ENCODE data around the gene RFX8. TPM values are rescaled to one million over a fixed set of nuclear protein-coding genes. Genes with fewer than 3 reads are reported as not detected.

Gene RFX8
- polyA plus RNA-seq, 2 of the 4 experiments (the other 2 are of a cell fraction) = not detected

DNA sequence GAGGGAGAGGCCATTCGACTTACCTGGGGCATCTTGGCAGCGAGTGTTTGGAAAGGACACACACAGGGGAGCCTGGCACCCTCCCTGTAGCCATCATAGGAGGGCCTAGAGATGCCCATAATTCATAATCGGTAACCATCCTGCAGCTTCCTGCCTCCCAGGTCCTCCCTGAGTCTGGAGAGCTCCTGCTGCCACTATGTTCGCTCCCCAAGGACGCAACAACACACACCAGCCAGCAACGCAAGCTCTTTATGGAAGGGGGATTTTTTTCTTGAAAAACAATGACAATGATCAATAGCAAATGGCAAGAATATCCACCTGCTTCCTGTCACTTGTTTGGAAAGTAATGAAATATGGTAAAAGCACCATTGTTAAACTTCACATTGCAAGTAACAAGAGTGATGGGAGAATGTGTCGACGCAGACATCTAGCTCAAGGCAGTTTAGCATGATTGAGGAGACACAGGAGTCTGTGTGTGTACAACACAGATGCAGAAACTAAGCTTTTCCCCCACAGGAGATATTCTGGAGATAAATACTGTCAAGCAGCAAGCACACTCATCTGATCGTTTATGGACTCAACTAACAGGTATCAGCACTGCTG is 62.7 kb downstream of the RFX8 start (continued):
- TF ChIP-seq, protein P1, sequence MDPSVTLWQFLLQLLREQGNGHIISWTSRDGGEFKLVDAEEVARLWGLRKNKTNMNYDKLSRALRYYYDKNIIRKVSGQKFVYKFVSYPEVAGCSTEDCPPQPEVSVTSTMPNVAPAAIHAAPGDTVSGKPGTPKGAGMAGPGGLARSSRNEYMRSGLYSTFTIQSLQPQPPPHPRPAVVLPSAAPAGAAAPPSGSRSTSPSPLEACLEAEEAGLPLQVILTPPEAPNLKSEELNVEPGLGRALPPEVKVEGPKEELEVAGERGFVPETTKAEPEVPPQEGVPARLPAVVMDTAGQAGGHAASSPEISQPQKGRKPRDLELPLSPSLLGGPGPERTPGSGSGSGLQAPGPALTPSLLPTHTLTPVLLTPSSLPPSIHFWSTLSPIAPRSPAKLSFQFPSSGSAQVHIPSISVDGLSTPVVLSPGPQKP (IDR thresholded peaks at IDR 0.05; ENCODE audit: low read depth, low read length) = no peak
- TF ChIP-seq CBX8 (IDR thresholded peaks at IDR 0.05) = no peak
- TF ChIP-seq NPAS2 (CRISPR knock-in tag; IDR thresholded peaks at IDR 0.05; ENCODE audit: borderline replicate concordance) = no peak
- TF ChIP-seq, protein P2, sequence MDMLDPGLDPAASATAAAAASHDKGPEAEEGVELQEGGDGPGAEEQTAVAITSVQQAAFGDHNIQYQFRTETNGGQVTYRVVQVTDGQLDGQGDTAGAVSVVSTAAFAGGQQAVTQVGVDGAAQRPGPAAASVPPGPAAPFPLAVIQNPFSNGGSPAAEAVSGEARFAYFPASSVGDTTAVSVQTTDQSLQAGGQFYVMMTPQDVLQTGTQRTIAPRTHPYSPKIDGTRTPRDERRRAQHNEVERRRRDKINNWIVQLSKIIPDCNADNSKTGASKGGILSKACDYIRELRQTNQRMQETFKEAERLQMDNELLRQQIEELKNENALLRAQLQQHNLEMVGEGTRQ (IDR thresholded peaks at IDR 0.05) = no peak
- TF ChIP-seq, protein P3, sequence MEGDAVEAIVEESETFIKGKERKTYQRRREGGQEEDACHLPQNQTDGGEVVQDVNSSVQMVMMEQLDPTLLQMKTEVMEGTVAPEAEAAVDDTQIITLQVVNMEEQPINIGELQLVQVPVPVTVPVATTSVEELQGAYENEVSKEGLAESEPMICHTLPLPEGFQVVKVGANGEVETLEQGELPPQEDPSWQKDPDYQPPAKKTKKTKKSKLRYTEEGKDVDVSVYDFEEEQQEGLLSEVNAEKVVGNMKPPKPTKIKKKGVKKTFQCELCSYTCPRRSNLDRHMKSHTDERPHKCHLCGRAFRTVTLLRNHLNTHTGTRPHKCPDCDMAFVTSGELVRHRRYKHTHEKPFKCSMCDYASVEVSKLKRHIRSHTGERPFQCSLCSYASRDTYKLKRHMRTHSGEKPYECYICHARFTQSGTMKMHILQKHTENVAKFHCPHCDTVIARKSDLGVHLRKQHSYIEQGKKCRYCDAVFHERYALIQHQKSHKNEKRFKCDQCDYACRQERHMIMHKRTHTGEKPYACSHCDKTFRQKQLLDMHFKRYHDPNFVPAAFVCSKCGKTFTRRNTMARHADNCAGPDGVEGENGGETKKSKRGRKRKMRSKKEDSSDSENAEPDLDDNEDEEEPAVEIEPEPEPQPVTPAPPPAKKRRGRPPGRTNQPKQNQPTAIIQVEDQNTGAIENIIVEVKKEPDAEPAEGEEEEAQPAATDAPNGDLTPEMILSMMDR (IDR thresholded peaks at IDR 0.05) = no peak
- TF ChIP-seq EHMT2 (IDR thresholded peaks at IDR 0.05; ENCODE audit: low read depth) = no peak

DNA sequence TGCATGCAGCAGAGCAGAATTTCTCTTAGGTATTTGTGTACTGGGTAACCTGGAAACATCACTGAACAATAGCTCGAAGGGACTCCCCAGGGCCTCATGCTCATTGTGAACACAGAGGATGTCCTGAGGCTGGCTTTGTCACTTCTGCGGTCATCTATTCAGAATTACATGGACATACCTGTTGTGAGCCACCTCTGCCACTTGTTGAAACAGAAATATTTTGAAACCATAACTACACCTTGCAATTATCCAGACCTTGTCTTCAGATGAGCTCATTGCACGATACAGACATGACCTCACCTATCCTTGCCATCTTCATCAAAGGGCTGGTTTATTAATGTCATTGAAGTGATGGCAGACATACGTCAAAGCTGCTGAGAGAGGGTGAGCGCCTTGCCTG is 64.2 kb downstream of the RFX8 start:
- WGBS (ENCODE audit: missing lambda C conversion rate) = 59% methylated on average over 5 of the region's 5 CpGs
- DNase-seq (ENCODE audit: low read depth in 1 of 2, low spot score in 1 of 2) = peak in 1 of 2 experiments; percentile 48
- no peak for FAIRE-seq
- ChIA-PET POLR2A (no interaction called here), CTCF (interaction anchor here (1.1 to 3.4 kb wide), 5 partner anchors 8 to 420 kb away, joined by 4 to 27 read pairs (median 5); partner anchors contain the start of gene CREG2)
- peak in 1 of 2 experiments; percentile 37; a peak in 3 of 6 replicates for ATAC-seq
- H3K9me3 ChIP-seq = peaks cover 4% of the 10 kb centered on the region; the same call in 2 of the 3 replicates
- no peaks in the 10 kb centered on the region for H3K4me1 ChIP-seq
- no peak overlapping the region for H3K4me3 ChIP-seq
- no peak overlapping the region for H3K4me2 ChIP-seq
- H3K27ac ChIP-seq = no peak overlapping the region
- TF ChIP-seq ZNF302 (CRISPR knock-in tag; IDR thresholded peaks at IDR 0.05) (no peak), RAD21 (conservative IDR thresholded peaks at IDR 0.05 in 1 of 2, IDR thresholded peaks at IDR 0.05 in 1 of 2) (no peak), EP300 (IDR thresholded peaks at IDR 0.05) (no peak), PHF8 (IDR thresholded peaks at IDR 0.05; ENCODE audit: borderline replicate concordance, low read depth) (no peak), HOXA7 (CRISPR knock-in tag; IDR thresholded peaks at IDR 0.05) (no peak), KDM5A (IDR thresholded peaks at IDR 0.05) (no peak), HDAC2 (IDR thresholded peaks at IDR 0.05) (no peak), JUNB (IDR thresholded peaks at IDR 0.05) (no peak), TFCP2L1 (CRISPR knock-in tag; IDR thresholded peaks at IDR 0.05) (no peak), BHLHE40 (IDR thresholded peaks at IDR 0.05; ENCODE audit: low read depth, low read length) (no peak), CHD2 (IDR thresholded peaks at IDR 0.05; ENCODE audit: low read length, partially characterized antibody) (no peak), POLR2A (IDR thresholded peaks at IDR 0.05; ENCODE audit: low read length) (no peak), MAZ (IDR thresholded peaks at IDR 0.05; ENCODE audit: borderline replicate concordance, low read depth, low read length) (no peak)
- TF ChIP-seq, protein P1 (IDR thresholded peaks at IDR 0.05; ENCODE audit: low read depth, low read length) = no peak
- TF ChIP-seq, protein P4, sequence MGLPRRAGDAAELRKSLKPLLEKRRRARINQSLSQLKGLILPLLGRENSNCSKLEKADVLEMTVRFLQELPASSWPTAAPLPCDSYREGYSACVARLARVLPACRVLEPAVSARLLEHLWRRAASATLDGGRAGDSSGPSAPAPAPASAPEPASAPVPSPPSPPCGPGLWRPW (IDR thresholded peaks at IDR 0.05) = no peak
- TF ChIP-seq, protein P5, sequence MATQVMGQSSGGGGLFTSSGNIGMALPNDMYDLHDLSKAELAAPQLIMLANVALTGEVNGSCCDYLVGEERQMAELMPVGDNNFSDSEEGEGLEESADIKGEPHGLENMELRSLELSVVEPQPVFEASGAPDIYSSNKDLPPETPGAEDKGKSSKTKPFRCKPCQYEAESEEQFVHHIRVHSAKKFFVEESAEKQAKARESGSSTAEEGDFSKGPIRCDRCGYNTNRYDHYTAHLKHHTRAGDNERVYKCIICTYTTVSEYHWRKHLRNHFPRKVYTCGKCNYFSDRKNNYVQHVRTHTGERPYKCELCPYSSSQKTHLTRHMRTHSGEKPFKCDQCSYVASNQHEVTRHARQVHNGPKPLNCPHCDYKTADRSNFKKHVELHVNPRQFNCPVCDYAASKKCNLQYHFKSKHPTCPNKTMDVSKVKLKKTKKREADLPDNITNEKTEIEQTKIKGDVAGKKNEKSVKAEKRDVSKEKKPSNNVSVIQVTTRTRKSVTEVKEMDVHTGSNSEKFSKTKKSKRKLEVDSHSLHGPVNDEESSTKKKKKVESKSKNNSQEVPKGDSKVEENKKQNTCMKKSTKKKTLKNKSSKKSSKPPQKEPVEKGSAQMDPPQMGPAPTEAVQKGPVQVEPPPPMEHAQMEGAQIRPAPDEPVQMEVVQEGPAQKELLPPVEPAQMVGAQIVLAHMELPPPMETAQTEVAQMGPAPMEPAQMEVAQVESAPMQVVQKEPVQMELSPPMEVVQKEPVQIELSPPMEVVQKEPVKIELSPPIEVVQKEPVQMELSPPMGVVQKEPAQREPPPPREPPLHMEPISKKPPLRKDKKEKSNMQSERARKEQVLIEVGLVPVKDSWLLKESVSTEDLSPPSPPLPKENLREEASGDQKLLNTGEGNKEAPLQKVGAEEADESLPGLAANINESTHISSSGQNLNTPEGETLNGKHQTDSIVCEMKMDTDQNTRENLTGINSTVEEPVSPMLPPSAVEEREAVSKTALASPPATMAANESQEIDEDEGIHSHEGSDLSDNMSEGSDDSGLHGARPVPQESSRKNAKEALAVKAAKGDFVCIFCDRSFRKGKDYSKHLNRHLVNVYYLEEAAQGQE (IDR thresholded peaks at IDR 0.05) = no peak
- TF ChIP-seq, protein P6, sequence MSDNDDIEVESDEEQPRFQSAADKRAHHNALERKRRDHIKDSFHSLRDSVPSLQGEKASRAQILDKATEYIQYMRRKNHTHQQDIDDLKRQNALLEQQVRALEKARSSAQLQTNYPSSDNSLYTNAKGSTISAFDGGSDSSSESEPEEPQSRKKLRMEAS (IDR thresholded peaks at IDR 0.05) = no peak
- TF ChIP-seq, protein P7, sequence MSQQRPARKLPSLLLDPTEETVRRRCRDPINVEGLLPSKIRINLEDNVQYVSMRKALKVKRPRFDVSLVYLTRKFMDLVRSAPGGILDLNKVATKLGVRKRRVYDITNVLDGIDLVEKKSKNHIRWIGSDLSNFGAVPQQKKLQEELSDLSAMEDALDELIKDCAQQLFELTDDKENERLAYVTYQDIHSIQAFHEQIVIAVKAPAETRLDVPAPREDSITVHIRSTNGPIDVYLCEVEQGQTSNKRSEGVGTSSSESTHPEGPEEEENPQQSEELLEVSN (IDR thresholded peaks at IDR 0.05; ENCODE audit: borderline replicate concordance, low read depth) = no peak
